Measurements from ENCODE around the gene S100A10.

The S100A10 gene

GRCh38 chr1:151993734-151994496, at the start of gene S100A10:
S100A10 (minus strand) TSS chr1:151993859; CDS start chr1:151986230, 7,629 bp downstream.
- peak; percentile 89 for DNase-seq

GRCh38 chr1:152042030-152042429, 48.4 kb upstream of the S100A10 start:
- no peak for DNase-seq

DNA sequence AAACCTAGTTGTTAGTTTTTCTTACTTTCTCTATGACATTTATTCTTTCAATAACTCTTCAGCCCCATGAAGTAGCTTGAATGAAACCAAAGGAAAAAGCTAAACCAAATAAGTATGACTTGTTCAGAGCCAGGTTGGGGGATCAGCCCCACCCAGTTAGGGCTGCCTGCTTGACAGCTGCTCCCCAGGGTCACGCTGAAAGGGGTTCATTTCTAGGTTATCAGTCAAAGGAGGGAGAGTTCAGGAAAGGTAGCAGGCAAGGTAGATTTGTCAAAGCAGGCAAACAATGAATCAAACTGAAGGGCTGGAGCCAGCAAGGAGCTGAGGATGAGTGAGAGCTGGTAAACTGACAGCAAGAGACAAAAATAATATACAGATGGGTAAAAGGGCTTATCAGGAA, 46.2 kb upstream of the S100A10 start:
- no peak for DNase-seq

- no peak for DNase-seq
These were observed 45.8 kb upstream of the S100A10 start for GRCh38 chr1:152039461-152039860.

DNA sequence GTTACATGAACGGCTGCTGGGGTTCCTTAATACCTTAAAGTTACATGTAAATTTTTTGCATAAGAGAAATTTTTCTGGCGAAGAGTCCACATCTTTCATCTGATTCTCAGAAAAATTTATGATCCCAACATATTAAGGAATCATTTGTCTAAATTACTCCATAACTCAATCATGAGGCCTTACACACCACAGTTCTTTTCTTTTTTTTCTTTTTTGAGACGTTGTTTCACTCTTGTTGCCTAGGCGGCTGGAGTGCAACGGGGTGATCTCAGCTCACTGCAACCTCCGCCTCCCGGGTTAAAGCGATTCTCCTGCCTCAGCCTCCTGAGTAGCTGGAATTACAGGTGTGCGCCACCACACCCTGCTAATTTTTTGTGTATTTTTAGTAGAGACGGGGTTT, 45.2 kb upstream of the S100A10 start:
- DNase-seq, result no peak

- peak; percentile 94 for DNase-seq
These were observed 42.9 kb upstream of the S100A10 start, which contains the start of gene S100A11 for GRCh38 chr1:152036267-152037216. S100A11 (minus strand) TSS chr1:152037004; CDS start chr1:152036915, 89 bp downstream.

- no peak for DNase-seq
These were observed 42.0 kb upstream of the S100A10 start for GRCh38 chr1:152035539-152036266.

- DNase-seq, result peak; percentile 59
These were observed 41.2 kb upstream of the S100A10 start for GRCh38 chr1:152034654-152035538.

DNA sequence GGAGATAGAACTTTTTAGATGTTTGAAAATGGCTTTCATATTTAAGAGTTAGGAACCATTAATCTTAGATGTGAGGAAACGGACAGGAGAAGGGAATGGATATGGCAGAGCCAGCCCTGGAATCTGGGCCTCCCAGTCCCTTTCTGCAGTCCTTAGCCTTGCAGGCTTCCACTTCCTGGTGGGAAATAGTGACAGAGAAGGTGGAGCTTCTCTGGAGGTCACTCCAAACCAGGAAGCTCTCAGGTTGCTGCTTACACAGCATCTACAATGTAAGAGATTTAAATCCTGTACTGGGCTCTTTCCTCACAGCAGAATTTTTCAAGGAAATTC, 40.6 kb upstream of the S100A10 start:
- DNase-seq, result no peak

- no peak for DNase-seq
These were observed 36.2 kb upstream of the S100A10 start for GRCh38 chr1:152029929-152030211.

DNA sequence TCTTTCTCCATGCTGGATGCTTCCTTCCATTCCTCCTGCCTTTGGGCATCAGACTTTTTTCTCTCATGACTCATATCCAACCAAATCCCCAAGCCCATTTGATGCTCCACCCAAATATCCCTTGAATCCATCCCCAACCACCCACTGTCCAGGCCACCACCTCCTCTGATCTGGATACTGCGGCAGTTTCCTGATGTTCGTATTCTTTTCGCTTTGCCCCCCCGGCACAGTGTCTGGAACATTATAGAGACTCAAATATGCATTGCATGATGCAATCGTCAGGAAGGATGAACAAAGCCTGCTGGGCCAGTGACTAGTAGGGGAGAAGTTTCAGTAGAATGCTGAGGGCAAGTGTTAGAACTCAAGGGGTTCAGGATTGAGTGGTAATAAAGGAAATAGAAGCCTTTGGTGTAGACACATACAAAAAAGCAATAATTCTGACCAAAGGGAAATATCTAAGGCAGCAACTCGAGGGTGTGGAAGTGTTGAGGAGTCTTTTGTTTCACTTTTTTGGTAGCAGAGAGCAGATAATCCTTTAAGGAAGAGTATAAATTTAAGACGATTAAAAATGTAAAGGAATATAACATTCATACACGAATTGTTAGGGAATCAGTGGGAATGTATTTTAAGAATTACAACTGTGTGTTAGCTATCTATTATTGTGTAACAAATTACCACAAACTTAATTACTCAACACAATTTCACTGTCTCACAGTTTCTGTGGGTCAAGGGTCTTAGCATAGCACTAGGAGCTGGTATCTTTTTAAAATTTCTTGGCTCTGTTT, 35.7 kb upstream of the S100A10 start:
- no peak for DNase-seq

- no peak for DNase-seq
These were observed 33.2 kb upstream of the S100A10 start for GRCh38 chr1:152026895-152027294.

- DNase-seq, result no peak
These were observed 30.6 kb upstream of the S100A10 start for GRCh38 chr1:152024223-152024622.

DNA sequence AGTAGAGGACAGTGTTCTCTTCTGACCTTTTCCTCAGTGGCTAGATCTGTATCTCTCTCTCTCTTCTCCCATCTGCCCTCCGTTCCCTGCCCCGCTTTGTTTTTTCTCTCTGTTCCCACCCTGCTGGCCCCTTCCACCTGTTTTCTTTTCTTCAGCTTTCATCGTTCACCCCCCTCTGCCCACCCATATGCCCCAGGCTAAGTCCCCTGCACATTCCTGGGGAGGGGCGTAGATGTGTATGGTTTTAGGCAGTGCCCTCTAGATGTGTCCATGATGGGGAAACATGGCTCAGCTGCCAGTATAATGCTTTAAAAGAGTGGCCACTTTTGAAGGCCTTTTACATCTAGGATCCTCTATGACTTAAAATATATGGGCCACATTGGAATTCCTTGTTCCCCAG, 29.6 kb upstream of the S100A10 start:
- no peak for DNase-seq

DNA sequence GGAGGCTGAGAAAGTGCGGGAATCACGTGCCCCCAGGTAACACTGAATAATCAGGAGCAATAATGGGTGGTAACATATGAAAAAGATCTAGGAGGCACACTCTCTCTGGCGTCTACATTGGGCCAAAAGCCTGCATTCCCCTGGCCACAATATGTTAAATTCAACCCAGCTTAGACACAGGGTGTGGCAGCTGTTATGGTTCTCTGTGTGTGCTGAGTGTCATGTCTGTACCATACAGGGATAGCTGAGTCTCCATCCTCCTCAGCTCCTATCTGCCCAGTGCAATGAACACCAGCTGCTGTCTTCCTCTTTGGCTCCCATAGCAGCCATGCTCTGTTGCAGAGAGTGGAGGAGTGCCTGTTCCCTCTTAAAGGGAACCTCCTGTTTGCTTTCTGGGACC, 28.8 kb upstream of the S100A10 start:
- DNase-seq, result no peak

DNA sequence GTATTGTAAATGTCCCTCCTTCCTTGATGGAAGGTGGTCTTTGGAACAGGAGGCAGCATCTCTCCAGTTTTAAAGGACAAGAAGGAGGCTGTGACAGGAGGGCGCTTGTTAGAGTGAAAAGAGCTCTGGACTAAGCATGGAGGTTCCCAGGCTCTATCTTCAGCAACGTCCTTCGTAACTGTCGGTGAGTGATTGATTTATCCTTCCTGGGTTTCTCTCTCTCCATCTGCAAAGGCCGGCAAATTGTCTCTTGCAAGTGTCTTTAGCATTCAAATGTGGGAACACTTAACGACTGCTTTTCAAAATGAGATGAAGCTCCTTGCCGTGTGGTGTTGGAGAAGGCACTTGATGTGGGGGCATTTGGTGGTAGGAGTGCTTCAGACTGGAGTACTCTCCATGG, 27.9 kb upstream of the S100A10 start:
- no peak for DNase-seq

DNA sequence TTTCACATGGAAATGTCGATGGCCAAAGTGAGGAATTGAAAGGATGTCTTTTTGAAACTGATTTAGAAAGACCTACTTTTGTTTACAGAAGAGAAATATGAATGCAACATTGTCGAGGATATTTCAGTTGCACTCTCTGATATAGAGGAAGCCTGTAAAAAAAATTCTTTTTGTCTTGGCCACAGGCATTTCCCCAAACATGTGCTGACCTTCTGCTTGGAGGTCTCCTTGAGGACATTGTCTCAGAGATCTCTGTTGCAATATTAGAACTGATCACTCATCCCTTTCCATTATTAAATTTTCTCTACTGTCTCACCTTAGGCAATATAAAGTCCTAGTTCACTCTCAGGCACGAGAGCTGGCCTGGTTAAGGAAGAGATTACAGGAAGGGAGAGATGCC, 27.2 kb upstream of the S100A10 start:
- DNase-seq, result no peak

DNA sequence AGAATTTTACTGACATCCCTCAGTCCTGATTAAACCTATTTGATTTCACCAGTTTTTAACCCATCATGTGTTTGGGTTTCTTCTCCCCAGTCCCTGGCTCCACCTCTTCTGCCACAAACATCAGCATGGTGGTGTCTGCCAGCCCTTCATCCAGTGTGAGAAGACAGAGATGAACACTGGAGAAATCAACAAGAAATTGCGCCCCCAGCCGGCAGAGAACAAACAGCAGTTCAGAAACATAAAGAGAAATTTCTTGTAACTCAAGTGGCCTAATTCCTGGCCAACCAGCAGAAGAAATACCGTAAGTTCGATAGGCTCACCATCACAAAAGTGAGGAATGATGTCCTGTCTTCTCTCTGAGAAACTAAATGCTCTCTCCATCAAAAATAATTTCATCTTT, 24.9 kb upstream of the S100A10 start:
- DNase-seq, result no peak

GRCh38 chr1:152015766-152016165, 22.1 kb upstream of the S100A10 start:
- DNase-seq, result no peak

- DNase-seq, result no peak
These were observed 21.3 kb upstream of the S100A10 start for GRCh38 chr1:152014943-152015342.

- DNase-seq, result no peak
These were observed 20.1 kb upstream of the S100A10 start for GRCh38 chr1:152013664-152014237.
